ENCODE data around the gene ARAP3.

ARAP3 gene

GRCh38 chr5:141665995-141666940, 15.8 kb downstream of the ARAP3 start:
- no peak for DNase-seq

DNA sequence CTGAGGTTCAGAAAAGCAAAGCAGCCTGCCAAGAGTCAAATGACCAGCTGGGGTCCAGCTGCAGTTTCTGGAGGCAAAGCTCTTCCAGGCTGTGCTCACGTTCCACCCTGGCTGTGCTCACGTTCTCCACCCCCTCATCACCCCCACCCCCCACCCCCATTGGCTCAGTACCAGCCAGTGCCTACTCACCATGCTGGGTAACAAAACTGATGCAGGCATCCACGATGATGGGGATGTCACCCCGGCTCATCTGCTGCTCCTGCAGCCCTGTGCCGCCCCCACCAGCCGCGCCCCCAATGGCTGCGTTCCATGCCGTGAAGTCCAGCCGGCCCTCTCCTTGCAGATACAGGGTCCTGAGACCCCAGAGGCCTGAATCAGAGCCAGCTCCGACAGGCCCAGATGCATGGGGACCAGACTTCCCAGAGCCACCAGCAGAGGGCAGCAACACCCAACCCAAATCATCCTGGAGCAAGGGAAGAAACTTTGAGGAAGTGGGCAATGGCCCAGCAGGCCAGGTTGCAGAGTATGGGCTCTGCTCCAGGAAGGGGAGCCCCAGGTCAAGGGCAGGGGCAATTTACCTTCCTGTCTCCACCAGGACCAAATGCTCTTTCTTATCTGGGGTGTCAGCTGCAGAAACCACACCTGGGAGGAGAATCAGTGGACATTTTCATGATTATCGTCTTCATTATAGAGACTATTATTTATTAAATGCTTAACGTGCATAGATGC, 17.1 kb downstream of the ARAP3 start:
- peak; percentile 3 for DNase-seq

DNA sequence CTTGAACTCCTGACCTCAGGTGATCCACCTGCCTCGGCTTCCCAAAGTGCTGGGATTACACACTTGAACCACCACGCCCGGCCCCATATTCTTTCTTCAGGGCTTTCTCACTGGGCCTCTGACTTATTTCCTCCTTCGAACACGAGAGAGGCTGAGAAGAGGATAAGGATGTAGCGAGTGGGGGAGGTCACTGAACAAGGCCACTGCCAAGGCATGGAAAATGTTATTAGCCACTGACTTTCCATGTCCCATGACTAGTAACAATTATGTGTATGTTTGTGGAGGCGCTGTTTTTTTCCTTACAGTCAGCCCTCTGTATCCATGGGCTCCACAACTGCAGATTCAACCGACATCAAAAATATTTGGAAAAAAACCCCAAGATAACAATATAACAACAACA, 18.5 kb downstream of the ARAP3 start:
- no peak for DNase-seq

DNA sequence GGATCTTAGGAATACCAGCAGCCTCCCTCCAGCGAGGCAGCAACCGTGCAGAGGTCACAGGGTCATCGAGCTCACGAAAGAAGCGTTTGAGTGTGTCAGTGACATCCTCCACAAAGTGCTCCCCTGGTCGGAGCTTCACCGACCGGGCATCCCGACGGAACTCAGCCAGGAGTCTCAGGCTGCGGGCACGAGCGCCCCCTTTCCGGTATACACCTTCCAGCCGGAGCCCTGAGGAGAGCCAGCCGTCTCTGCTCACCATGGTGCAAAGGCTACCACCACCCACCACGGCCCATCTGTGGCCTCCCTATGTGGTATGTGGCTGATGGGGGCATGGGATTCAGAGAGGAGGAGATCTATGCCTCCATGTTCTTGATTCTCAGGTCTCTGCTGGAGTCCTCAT, 20.0 kb downstream of the ARAP3 start:
- no peak for DNase-seq

DNA sequence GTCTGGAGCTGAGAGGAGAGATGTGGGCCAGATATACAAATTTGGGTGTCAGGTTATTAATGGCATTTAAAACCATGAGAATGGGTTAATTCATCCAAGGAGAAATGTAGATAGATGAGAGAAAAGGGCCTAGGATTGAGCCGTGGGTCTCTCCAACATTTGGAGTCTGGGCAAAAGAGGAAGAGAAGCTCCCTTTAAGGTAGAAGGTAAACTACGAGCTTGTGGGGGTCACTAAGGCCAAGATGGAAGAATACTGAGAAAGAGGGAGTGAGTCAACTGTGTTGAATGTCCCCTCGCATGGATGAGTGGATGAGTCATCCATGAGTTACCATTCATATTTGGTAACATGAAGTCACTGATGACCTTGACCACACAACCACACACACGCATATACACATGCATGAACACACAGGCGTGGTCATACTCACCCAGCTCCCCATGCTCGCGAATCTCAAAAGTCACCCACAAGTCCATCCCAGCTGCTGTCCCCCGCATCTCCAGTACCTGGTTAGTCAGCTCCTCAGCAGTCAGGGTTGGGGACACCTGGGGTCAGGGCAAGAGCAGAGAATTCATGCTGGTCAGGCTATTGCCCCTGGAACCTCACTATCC, 24.0 kb downstream of the ARAP3 start:
- no peak for DNase-seq

- no peak for DNase-seq
These were observed 24.6 kb downstream of the ARAP3 start for GRCh38 chr5:141657404-141657803.

GRCh38 chr5:141656396-141656795, 25.6 kb downstream of the ARAP3 start:
- DNase-seq: no peak

GRCh38 chr5:141655020-141655419, 27.0 kb downstream of the ARAP3 start:
- DNase-seq: no peak

GRCh38 chr5:141654298-141654697, 27.7 kb downstream of the ARAP3 start:
- no peak for DNase-seq

- no peak for DNase-seq
These were observed 30.3 kb downstream of the ARAP3 start for GRCh38 chr5:141651728-141652105.

DNA sequence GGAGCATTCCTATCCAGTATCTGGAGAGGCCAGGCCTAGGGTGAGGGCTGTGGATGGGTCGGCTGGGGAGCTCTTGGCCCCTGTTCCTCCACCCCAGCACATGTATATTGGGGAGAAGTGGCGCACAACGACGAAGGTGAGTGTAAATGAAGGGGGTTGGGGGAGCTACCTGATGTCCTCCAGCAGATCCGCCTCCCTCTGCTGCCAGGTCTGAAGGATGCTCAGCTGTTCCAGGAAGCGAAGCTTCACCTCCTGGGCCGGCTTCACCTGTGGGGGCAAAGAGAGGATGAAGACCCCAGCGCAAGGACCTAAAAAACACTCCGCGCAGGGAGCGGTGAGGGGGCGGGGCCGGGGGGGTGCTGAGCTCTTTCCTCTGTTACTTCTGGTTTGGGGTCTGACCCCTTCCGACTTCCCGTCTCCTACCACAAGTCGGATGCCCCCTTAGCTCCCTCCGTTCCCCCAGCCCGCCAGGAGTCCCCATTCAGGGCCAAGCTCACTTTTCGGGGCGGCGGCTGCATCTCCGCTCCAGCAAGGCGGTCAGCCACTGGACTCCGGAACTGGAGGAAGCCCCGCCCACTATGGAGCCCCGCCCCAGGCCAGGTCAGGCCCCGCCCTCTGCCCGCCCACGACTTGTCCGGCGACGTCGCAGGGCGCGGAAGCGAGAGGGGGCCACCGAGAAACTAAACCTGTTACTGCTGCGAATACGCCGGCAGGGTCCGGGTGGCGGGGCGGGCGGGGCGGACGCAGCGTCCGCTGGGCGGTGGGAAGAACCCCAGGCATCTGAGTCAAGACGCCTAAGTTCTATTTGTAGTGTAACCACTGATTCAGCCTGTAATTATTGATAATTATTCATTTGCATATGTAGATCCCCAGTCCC, 30.9 kb downstream of the ARAP3 start, which contains the start of gene FCHSD1:
TSS of gene FCHSD1 (minus strand) at position 568 of the 877 bp plus-strand sequence. CDS start at position 518, 50 bp downstream.
- no peak for DNase-seq

GRCh38 chr5:141649972-141650371, 32.1 kb downstream of the ARAP3 start:
- no peak for DNase-seq

DNA sequence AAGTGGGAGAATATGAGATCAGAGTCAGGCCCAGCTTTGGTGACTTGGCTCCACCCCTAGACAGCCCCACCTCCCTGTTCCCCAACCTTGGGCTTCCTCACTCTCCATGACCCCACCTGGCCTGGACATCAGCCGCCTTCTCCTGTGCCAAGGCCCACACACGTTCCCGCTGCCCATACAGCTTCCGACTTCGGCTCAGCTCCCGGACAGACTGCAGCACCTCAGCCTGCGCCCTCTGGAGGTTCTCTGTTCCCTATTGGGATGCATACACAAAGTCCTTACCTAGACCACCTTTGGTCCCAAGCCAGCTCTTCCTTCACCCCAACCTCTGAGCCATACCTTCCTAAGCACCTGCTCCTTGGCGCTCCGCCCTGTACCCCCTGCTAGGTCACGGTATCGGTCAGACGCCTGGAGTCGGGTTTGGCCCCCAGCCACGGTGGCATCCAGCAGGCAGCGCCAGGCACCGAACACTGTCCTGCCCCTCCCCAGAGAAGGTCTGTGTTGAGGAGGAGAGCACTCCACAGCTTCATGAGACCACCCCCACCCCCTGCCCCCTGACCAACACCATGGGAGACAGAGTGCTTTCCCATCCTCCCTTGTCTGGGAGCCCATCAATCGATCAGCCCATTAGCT, 32.9 kb downstream of the ARAP3 start:
- no peak for DNase-seq

GRCh38 chr5:141647851-141648250, 34.2 kb downstream of the ARAP3 start:
- no peak for DNase-seq

DNA sequence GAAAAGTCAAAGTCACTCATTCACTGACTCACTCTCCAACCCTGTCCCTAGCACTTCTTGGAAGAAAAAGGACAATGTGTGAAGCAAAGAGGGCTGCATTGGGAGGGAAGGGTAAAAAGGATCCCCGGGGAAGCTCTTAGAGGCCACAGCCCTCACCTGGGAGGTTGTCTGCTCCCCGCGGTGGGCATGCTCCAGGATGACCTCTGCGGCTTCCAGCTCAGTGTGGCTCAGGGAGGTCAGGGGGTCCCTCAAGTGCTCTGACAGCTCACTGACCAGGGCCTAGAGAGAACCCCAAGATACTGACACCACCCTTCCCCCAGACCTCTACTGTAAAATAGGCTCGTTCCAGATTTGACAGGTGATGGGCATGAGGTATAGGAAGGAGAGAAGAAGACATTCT, 34.8 kb downstream of the ARAP3 start:
- DNase-seq: no peak

GRCh38 chr5:141646026-141646425, 36.0 kb downstream of the ARAP3 start:
- no peak for DNase-seq

GRCh38 chr5:141641634-141642267, 40.3 kb downstream of the ARAP3 start:
- DNase-seq: no peak

DNA sequence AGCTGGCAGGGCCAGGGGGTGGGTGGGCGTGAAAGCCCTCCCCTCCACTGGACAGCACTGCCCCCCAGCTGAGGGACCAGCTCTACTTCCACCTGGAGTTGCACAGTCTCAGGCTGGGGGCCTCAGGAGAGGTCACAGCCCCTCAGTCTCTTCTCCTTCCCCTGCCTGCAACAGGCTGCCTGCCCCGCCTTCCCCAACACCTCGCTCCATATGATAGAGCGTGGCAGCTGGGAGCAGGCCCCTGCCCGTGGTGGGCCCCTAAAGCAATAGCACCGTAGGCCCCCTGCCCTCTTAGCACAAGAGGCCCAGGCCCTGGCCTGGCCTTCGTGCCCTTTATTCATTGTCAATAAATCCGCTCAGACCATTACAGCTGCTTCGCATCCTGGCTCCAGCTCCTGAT, 41.3 kb downstream of the ARAP3 start:
- no peak for DNase-seq

GRCh38 chr5:141640051-141640415, 42.0 kb downstream of the ARAP3 start:
- no peak for DNase-seq

DNA sequence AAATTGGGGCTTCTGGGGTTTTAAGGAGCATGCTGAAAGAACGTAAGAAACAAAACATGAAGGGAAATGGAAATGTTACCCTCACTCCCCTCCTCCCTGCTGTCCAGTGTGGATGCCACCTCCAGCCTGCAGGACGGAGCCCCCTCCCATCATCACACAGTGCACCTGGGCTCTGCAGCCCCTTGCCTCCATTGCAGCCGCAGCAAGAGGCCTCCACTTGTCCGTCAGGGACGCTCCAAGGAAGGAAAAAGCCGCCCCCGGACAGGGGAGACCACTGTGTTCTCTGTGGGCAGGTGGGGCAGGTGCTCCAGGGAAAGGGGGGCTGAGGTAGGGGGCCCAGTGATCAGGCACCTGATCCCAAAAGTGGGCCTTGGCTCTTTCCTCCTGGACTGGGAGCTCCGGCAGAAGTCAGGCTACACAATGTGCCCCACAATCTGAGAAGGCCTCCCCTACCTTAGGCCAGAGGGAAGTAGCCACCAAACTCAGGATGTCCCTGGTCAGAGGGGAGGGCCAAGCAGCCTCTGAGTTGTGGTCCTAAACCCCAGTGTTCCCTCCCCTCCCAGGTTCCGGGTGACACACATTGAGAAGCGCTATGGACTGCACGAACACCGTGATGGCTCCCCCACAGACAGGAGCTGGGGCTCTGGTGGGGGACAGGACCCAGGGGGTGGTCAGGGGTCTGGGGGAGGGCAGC, 42.5 kb downstream of the ARAP3 start:
- DNase-seq: no peak

- no peak for DNase-seq
These were observed 43.3 kb downstream of the ARAP3 start for GRCh38 chr5:141638771-141639170.

Data from NCI-H2171 treated with DMSO at 0.1 percent for 48 hours (cell line).